ENCODE measurements around the gene CISH. TPM values are rescaled to one million over a fixed set of nuclear protein-coding genes. Genes with fewer than 3 reads are reported as not detected.

The CISH gene
- 4.7 TPM for total RNA-seq

GRCh38 chr3:50611464-50612233, at the start of gene CISH:
TSS of gene CISH (minus strand) at chr3:50611774. CDS start at chr3:50611650, 124 bp downstream.
- H3K4me1 ChIP-seq (ENCODE audit: control insufficient read depth in 3 of 3, insufficient read depth in 3 of 3, low read length in 3 of 3): peaks cover 53 to 84% (median 70%) of the 10 kb centered on the region in 3 donors
- H3K27ac ChIP-seq (ENCODE audit: low read depth, low read length): peak within 1 kb of the TSS; percentile 80
- no peaks in the 10 kb centered on the region for H3K9me3 ChIP-seq (ENCODE audit: control insufficient read depth in 3 of 3, low read length in 3 of 3)
- H3K36me3 ChIP-seq (ENCODE audit: control insufficient read depth in 3 of 3, insufficient read depth in 3 of 3, low read length in 3 of 3): peaks cover 17 to 22% (median 20%) of the 10 kb centered on the region in 3 donors
- H3K9ac ChIP-seq (ENCODE audit: low read depth in 1 of 3, low read length in 3 of 3): peak within 1 kb of the TSS; percentile 78 to 86 (median 85)
- H3K4me3 ChIP-seq (ENCODE audit: low read length in 3 of 3): peak within 1 kb of the TSS; percentile 76 to 89 (median 84)
- no peaks in the 10 kb centered on the region for H3K27me3 ChIP-seq (ENCODE audit: control insufficient read depth in 3 of 3, insufficient read depth in 3 of 3, low read length in 3 of 3)

- H3K27ac ChIP-seq (ENCODE audit: low read depth, low read length): no peak overlapping the region
- peaks cover 0 to 1% (median under 1%) of the 10 kb centered on the region in 3 donors for H3K4me1 ChIP-seq (ENCODE audit: control insufficient read depth in 3 of 3, insufficient read depth in 3 of 3, low read length in 3 of 3)
- no peaks in the 10 kb centered on the region for H3K9me3 ChIP-seq (ENCODE audit: control insufficient read depth in 3 of 3, low read length in 3 of 3)
- no peak overlapping the region for H3K9ac ChIP-seq (ENCODE audit: low read depth in 1 of 3, low read length in 3 of 3)
- H3K36me3 ChIP-seq (ENCODE audit: control insufficient read depth in 3 of 3, insufficient read depth in 3 of 3, low read length in 3 of 3): no peaks in the 10 kb centered on the region
- H3K4me3 ChIP-seq (ENCODE audit: low read length in 3 of 3): no peak overlapping the region
- no peaks in the 10 kb centered on the region for H3K27me3 ChIP-seq (ENCODE audit: control insufficient read depth in 3 of 3, insufficient read depth in 3 of 3, low read length in 3 of 3)
These were observed 48.8 kb upstream of the CISH start for GRCh38 chr3:50660386-50660785.

GRCh38 chr3:50658831-50659230, 47.3 kb upstream of the CISH start:
- H3K27ac ChIP-seq (ENCODE audit: low read depth, low read length): no peak overlapping the region
- no peaks in the 10 kb centered on the region for H3K9me3 ChIP-seq (ENCODE audit: control insufficient read depth in 3 of 3, low read length in 3 of 3)
- no peak overlapping the region for H3K4me3 ChIP-seq (ENCODE audit: low read length in 3 of 3)
- H3K27me3 ChIP-seq (ENCODE audit: control insufficient read depth in 3 of 3, insufficient read depth in 3 of 3, low read length in 3 of 3): no peaks in the 10 kb centered on the region
- peaks cover 0 to 8% (median 2%) of the 10 kb centered on the region in 3 donors for H3K4me1 ChIP-seq (ENCODE audit: control insufficient read depth in 3 of 3, insufficient read depth in 3 of 3, low read length in 3 of 3)
- no peak overlapping the region for H3K9ac ChIP-seq (ENCODE audit: low read depth in 1 of 3, low read length in 3 of 3)
- no peaks in the 10 kb centered on the region for H3K36me3 ChIP-seq (ENCODE audit: control insufficient read depth in 3 of 3, insufficient read depth in 3 of 3, low read length in 3 of 3)

DNA sequence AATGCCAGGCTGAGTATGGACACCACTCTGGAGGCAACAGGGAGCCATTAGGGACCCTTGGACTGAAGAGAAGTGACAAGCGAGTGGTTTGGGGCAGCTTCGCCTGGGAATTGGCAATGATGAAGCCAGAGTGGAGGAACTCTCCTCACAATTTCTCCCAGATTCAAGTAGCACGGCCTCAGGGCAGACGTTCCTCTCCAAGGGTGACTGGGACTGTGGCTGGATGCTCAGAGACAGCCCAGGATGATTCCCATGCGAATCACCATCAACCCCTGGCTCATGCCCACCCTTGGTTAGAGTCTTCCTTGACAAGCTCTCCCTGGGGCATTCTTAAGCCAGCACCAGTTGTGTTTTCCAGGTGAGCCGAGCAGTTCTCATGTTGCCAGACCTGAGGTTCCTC, 46.8 kb upstream of the CISH start:
- no peak overlapping the region for H3K9ac ChIP-seq (ENCODE audit: low read depth in 1 of 3, low read length in 3 of 3)

GRCh38 chr3:50657816-50658215, 46.2 kb upstream of the CISH start:
- Histone ChIP-seq H3K36me3 (ENCODE audit: control insufficient read depth in 3 of 3, insufficient read depth in 3 of 3, low read length in 3 of 3) (no peaks in the 10 kb centered on the region), H3K4me1 (ENCODE audit: control insufficient read depth in 3 of 3, insufficient read depth in 3 of 3, low read length in 3 of 3) (peaks cover 0 to 8% (median 2%) of the 10 kb centered on the region in 3 donors), H3K9me3 (ENCODE audit: control insufficient read depth in 3 of 3, low read length in 3 of 3) (no peaks in the 10 kb centered on the region), H3K4me3 (ENCODE audit: low read length in 3 of 3) (no peak overlapping the region), H3K27me3 (ENCODE audit: control insufficient read depth in 3 of 3, insufficient read depth in 3 of 3, low read length in 3 of 3) (no peaks in the 10 kb centered on the region), H3K9ac (ENCODE audit: low read depth in 1 of 3, low read length in 3 of 3) (no peak overlapping the region), H3K27ac (ENCODE audit: low read depth, low read length) (no peak overlapping the region)

More for the DNA sequence above, 46.8 kb upstream of the CISH start:
- Histone ChIP-seq H3K27ac (ENCODE audit: low read depth, low read length) (no peak overlapping the region), H3K9me3 (ENCODE audit: control insufficient read depth in 3 of 3, low read length in 3 of 3) (no peaks in the 10 kb centered on the region), H3K4me1 (ENCODE audit: control insufficient read depth in 3 of 3, insufficient read depth in 3 of 3, low read length in 3 of 3) (peaks cover 0 to 8% (median 2%) of the 10 kb centered on the region in 3 donors), H3K36me3 (ENCODE audit: control insufficient read depth in 3 of 3, insufficient read depth in 3 of 3, low read length in 3 of 3) (no peaks in the 10 kb centered on the region), H3K27me3 (ENCODE audit: control insufficient read depth in 3 of 3, insufficient read depth in 3 of 3, low read length in 3 of 3) (no peaks in the 10 kb centered on the region), H3K4me3 (ENCODE audit: low read length in 3 of 3) (no peak overlapping the region)

DNA sequence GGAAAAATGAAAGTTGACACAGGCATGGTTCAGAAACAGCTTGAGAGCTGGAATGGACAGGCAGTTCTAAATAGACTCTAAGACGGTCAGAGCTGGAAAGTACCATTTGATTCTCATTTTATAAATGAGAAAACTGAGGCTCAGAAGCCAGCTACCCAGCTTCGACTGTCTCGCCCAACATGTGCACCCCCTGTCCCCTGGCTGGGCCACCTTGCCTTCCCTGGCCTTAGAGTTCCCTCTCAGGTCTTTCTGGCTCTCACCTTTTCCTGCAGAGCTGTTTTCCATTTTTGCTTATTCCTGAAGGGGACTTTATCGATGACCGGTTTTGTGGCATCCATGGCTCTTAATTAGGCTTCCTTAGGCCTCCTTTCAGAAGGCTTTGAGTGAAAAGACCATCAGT, 45.8 kb upstream of the CISH start:
- Histone ChIP-seq H3K9me3 (ENCODE audit: control insufficient read depth in 3 of 3, low read length in 3 of 3) (no peaks in the 10 kb centered on the region), H3K4me3 (ENCODE audit: low read length in 3 of 3) (no peak overlapping the region), H3K27me3 (ENCODE audit: control insufficient read depth in 3 of 3, insufficient read depth in 3 of 3, low read length in 3 of 3) (no peaks in the 10 kb centered on the region), H3K27ac (ENCODE audit: low read depth, low read length) (no peak overlapping the region), H3K9ac (ENCODE audit: low read depth in 1 of 3, low read length in 3 of 3) (no peak overlapping the region), H3K4me1 (ENCODE audit: control insufficient read depth in 3 of 3, insufficient read depth in 3 of 3, low read length in 3 of 3) (peaks cover 0 to 12% (median 4%) of the 10 kb centered on the region in 3 donors), H3K36me3 (ENCODE audit: control insufficient read depth in 3 of 3, insufficient read depth in 3 of 3, low read length in 3 of 3) (no peaks in the 10 kb centered on the region)

GRCh38 chr3:50656417-50657195, 45.0 kb upstream of the CISH start:
- Histone ChIP-seq H3K36me3 (ENCODE audit: control insufficient read depth in 3 of 3, insufficient read depth in 3 of 3, low read length in 3 of 3) (no peaks in the 10 kb centered on the region), H3K4me3 (ENCODE audit: low read length in 3 of 3) (no peak overlapping the region), H3K4me1 (ENCODE audit: control insufficient read depth in 3 of 3, insufficient read depth in 3 of 3, low read length in 3 of 3) (peaks cover under 1 to 19% (median 4%) of the 10 kb centered on the region in 3 donors), H3K9me3 (ENCODE audit: control insufficient read depth in 3 of 3, low read length in 3 of 3) (no peaks in the 10 kb centered on the region), H3K27ac (ENCODE audit: low read depth, low read length) (no peak overlapping the region), H3K27me3 (ENCODE audit: control insufficient read depth in 3 of 3, insufficient read depth in 3 of 3, low read length in 3 of 3) (no peaks in the 10 kb centered on the region), H3K9ac (ENCODE audit: low read depth in 1 of 3, low read length in 3 of 3) (no peak overlapping the region)

DNA sequence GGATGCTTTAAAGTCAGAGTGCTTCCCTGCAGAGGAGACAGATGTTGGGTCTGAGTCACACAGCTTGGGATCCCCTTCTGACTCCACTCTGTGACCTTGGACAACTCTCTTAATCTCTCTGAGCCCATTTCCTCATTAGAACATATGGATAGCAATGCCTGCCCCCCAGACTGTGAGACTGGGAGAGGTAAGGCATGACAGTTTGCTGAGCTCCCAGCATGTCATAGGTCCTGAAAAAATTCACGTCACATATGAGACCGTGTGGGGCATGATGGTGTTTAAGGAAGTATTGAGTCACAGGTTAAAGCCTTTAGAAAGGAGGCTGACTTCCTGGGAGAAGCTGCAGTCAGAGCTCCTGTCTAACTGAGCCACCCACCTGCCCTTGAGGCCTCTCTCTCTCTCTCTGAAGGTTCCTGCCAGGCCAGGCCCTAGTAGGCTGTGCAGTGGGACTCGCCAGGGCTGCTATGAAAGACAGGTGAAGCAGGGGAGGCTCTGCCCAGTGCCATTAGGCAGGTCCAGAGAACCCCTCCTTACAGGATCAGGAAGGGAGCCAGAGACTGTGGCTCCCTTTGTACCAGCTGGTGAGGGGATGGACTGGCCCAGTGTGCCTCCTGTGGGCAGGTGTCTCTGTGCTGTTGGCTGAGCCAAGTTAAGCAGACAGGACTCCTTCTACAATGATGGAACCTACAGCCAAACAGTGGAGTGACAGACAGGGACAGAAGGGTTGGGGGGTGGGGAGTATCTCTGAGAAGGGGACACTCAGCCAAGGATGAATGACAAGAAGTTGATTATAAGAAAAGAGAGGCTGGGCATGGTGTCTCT, 43.6 kb upstream of the CISH start:
- H3K36me3 ChIP-seq (ENCODE audit: control insufficient read depth in 3 of 3, insufficient read depth in 3 of 3, low read length in 3 of 3): no peaks in the 10 kb centered on the region
- no peak overlapping the region for H3K4me3 ChIP-seq (ENCODE audit: low read length in 3 of 3)
- peaks cover 8 to 30% (median 12%) of the 10 kb centered on the region in 3 donors for H3K4me1 ChIP-seq (ENCODE audit: control insufficient read depth in 3 of 3, insufficient read depth in 3 of 3, low read length in 3 of 3)
- no peak overlapping the region for H3K27ac ChIP-seq (ENCODE audit: low read depth, low read length)
- H3K9ac ChIP-seq (ENCODE audit: low read depth in 1 of 3, low read length in 3 of 3): no peak overlapping the region
- no peaks in the 10 kb centered on the region for H3K9me3 ChIP-seq (ENCODE audit: control insufficient read depth in 3 of 3, low read length in 3 of 3)
- no peaks in the 10 kb centered on the region for H3K27me3 ChIP-seq (ENCODE audit: control insufficient read depth in 3 of 3, insufficient read depth in 3 of 3, low read length in 3 of 3)

DNA sequence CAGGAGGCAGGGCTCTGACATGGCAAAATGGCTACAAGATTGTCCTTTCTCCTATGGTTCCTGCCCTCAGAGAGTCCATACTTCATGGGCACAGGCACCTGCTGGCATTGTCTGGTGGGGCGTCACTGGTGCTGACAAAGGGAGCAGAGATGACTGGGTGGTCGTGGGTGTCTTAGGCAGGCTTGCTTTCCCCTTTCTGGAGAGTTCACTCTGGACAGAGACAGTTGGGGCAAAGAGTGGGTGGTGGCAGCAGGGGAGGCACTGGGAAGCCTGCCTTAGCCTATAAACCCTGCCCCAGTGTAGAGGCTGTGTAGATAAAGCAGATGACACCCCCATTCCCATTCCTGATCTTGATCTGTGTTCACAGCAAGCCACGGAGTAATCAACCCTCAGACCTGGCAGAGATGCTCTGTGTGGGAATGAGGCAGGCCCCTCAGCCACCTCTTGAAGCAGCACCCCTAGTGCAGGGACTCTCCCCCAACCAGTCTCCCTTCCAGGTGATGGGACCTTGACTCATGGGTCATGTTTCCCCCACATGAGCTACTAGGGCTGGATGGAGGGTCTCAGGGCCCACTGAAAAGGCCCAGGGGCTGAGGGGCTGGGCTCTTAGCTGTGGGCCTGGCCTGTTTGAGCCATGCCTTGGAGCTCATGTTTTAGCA, 42.5 kb upstream of the CISH start:
- H3K9me3 ChIP-seq (ENCODE audit: control insufficient read depth in 3 of 3, low read length in 3 of 3): no peaks in the 10 kb centered on the region
- no peak overlapping the region for H3K9ac ChIP-seq (ENCODE audit: low read depth in 1 of 3, low read length in 3 of 3)
- H3K36me3 ChIP-seq (ENCODE audit: control insufficient read depth in 3 of 3, insufficient read depth in 3 of 3, low read length in 3 of 3): no peaks in the 10 kb centered on the region
- H3K4me1 ChIP-seq (ENCODE audit: control insufficient read depth in 3 of 3, insufficient read depth in 3 of 3, low read length in 3 of 3): peaks cover 19 to 40% (median 21%) of the 10 kb centered on the region in 3 donors
- no peak overlapping the region for H3K4me3 ChIP-seq (ENCODE audit: low read length in 3 of 3)
- H3K27ac ChIP-seq (ENCODE audit: low read depth, low read length): no peak overlapping the region
- H3K27me3 ChIP-seq (ENCODE audit: control insufficient read depth in 3 of 3, insufficient read depth in 3 of 3, low read length in 3 of 3): no peaks in the 10 kb centered on the region
